Ecto neural progenitor cell (in vitro differentiated cells): Measurements from ENCODE around the gene ADAMTS9.
A peak's percentile ranks its signal among the peaks of the same experiment; 100 is the strongest.

Source experiments
- DNase-seq: peaks from one replicate; pipeline ENCODE4 v3.0.0-alpha.2; 2018; ENCODE audit warnings: low spot score

Gene ADAMTS9

DNA sequence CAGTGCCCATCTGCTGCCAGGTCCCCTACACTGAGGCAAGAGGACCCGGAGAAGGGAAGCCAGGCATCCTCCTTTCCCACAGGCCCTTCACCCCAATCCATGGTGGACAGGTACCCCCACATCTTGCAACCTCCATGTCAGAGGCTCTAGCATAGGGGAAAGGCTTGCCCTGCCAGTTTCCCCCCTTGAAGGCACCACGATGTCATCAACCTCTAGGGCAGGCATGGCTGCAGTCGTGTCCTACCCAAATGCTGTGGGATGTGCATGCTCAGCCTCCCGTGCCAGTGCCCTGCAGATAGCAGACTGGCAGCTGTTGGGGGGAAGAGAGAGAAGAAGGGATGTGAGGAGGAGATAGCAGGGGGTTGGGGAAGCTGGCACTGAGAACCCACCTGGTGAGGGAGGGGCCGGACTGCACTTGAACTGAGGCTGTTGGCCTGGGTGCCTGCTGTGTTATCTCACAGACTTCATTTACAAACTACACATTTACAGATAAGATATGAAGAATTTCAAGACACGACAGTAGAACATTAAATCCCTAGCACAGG, 197.5 kb downstream of the ADAMTS9 start:
- no peak for DNase-seq

DNA sequence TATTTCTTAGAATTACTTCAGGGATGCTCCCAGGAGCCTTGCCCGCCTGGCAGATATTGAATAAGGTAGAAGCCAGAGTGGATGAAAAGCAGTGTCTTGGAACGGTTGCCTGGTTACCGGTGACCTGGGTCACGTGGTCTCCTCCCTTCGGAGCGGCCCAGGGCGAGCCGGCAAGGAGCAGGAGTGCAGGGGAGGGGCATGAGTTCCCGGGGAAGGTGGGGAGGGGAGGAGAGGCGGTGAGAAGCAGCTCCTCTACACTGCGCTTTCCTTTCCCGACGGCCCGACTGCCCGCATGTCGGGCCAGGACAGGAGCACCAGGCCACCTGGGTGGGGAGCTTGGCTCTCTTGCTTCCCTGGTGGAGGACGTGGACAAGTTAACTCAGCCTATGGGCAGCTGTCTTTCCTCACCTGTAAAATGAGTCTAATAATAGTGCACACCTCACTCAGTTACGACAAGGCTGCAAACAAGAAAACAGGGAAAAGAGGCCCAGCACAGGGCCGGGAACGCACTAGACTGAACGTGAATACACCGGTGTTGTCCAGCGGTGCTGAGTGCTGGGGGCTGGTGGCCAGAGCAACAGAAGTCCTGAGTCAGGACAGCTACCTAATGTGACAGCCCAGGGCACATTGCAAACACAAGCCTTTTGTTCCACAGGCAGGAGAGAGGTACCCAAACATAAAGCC, 198.3 kb downstream of the ADAMTS9 start:
- peak; percentile 93 for DNase-seq

DNA sequence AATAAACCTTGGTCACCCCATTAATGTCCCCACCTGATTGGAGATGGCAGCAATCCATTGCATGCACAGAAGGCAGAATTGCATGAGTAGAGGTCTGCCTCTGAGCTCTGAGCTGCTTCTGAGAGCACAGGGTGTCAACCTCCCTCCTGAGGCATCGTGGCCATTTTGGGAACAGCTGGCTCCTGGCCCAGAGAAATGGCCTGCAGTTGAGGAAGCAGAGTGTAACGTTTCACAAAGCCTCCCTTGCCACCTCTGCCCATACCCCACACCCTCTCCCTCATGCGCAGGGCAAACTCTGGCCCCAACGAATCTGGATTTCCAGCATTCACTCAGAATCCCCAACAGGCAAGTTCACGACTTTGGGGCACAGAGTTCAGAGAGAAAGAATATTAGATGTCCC, 198.9 kb downstream of the ADAMTS9 start:
- DNase-seq, result no peak

DNA sequence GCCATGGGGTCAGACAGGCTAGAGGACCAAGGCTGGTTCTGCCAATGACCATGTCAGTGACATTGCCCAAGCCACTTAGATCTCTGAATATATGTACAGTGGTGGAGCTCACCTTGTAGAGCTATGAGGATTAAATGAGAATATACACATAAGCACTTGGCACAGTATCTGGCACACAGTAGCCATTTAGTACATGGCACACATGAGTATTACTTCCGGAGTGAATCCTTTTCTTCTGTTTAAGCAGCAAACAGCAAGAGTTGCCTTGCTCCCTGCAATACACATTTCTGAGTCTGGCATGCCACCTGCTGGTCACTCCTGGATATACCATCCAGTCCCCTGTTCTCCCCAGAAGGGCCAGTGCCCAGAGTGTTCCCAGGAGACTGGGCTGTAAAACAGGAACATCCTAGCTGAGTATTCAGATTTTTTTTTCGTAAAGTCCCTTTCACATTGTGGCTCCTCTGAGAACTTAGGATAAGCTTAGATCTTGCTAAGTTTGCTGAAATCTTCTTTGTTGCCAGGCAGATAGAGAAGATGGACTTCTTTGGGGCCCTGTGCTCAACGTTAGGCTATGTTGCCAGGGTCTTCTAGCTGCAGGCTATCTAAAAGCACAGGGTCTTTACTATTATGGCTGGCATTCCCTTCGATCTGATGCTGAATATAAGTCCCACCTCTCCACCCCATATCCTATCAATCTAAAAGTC, 203.4 kb downstream of the ADAMTS9 start:
- DNase-seq, result peak; percentile 88

DNA sequence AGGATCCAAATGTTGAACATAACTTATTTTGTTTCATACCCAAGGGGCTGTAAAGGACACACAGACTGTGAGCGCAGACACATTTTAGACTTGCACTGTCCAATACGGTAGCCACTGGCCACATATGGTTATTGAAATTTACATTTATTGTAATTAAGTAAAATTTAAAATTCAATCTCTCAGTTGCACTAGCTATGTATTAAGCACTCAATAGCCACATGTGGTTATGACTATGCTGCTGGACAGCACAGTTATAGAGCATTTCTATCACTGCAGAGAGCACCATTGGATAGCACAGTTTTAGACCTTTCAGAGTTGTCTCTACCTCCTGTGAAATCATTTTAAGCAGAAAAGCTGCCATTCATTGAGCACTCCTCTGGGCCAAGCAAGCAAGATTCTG, 204.3 kb downstream of the ADAMTS9 start:
- DNase-seq, result no peak

DNA sequence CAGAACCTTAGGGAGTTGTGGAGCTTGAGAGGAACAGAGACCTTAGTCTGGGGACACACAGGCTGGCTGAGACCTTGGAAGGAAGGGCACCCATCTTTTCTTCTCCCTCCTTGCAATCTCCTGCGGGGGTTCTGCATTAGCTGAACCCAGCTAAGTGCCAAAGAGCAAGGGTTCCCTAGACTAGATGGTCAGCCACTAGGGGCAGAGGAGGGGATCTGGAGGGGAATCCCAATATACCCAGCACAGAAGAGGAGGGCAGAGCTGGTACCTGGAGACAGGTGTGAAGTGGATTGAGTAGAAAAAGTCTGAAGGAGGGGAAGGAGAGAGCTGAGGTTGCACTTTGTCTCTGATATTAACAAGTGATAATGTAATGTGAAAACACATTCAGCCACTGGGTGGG, 212.8 kb downstream of the ADAMTS9 start:
- no peak for DNase-seq

DNA sequence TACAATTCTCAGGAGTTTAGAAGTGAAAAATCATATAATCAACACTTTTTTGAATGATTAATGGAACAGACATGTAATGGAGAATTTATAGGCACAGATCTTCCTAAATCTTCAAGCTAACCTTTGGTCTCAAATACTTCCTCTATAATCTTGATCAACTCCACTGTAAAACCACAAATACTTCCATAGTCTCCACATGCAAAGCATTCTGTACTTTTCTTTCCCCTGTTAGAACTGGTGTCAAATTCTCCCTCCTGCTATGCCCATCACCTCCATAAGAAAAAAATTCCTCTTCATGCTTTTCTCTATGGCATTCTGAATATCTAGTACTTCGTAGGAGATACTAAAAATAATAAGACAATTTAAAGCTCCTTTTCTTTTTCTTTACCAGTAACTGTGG, 214.3 kb downstream of the ADAMTS9 start:
- DNase-seq, result no peak

DNA sequence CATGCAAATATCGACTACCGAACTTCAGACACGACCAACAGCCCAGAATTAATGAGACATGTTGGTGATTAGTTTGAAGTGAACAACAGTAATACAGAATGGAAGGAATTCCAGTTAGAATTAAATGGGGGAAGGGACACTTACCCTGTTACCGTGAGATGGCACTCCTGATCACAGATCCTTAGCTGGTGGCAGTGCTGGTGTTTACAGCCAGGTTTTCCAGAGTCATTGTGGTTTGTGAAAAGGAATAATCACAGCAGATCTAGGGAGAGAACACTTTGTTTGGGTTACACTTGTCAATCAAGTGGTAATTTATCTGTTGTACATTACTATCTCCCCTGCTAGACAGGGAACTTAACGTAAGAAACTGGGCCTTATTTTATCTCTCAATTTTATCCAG, 217.4 kb downstream of the ADAMTS9 start:
- DNase-seq, result no peak

DNA sequence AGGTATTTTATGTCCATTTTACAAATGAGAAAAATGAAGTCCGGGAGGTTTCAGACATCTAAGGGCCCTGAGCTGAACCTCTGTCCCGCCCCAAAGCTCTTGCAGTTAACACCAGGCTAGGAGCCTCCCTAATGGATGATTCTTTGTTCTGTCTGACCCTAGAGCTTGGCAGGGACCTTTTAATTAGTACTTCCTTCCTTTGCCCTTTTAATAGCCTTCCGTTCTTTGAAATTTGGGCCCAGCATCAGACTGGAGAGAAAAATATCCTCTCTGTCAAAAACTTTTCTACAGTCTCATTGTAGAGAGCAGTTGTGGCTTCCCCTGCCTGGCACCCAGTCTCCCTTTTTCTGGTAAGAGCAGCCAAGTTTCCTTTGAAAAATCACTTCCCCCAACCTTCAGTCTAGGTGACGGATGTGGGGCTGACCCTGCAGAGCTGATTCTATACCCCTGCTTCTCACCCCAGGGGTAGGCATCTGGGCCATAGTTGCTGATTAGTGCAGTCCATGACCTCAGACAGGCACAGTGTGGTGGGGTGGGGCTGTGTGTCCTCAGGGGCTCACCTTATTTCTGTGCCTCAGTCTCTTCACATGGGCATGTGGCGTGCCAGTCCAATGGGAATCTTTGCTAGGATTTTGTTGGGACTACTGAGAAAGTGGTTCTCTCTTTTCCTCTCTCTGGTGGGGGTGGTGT, 220.4 kb downstream of the ADAMTS9 start:
- DNase-seq, result no peak
